ENCODE results near the gene CXorf66. TPM values are rescaled to one million over a fixed set of nuclear protein-coding genes. Genes with fewer than 3 reads are reported as not detected.

CXorf66 gene
- total RNA-seq, 1 donor from 2014 or later: not detected

GRCh38 chrX:139972629-139973624, 7.6 kb upstream of the CXorf66 start:
- Histone ChIP-seq H3K36me3 (no peaks in the 10 kb centered on the region), H3F3A (ENCODE audit: low read depth) (no peaks in the 10 kb centered on the region), H3K27ac (no peak overlapping the region), H2AFZ (replicated peaks) (no peak overlapping the region), H4K20me1 (ENCODE audit: low read depth) (no peaks in the 10 kb centered on the region), H3K4me2 (no peak overlapping the region), H3K27me3 (peaks cover 15% of the 10 kb centered on the region), H3K79me2 (ENCODE audit: low read depth) (no peaks in the 10 kb centered on the region), H3K4me3 (no peak overlapping the region), H3K9me3 (ENCODE audit: low read depth) (no peaks in the 10 kb centered on the region), H3K9ac (no peak overlapping the region), H3K4me1 (no peaks in the 10 kb centered on the region)
- H3K27me3 Mint-ChIP-seq (ENCODE audit: insufficient read depth, low read depth): peaks cover 8% of the 10 kb centered on the region
- no peak for TF ChIP-seq EZH2 (IDR thresholded peaks at IDR 0.05)
- TF ChIP-seq EZH2phosphoT487 (IDR thresholded peaks at IDR 0.05): no peak
- no peak for TF ChIP-seq CTCF (IDR thresholded peaks at IDR 0.05)
- no peaks in the 10 kb centered on the region for H3K4me1 Mint-ChIP-seq
- H3K36me3 Mint-ChIP-seq: no peaks in the 10 kb centered on the region
- H3K9me3 Mint-ChIP-seq: no peaks in the 10 kb centered on the region
- DNase-seq (ENCODE audit: low spot score): no peak
- H3K27ac Mint-ChIP-seq: no peak overlapping the region
- no peak overlapping the region for H3K4me3 Mint-ChIP-seq

- Mint-ChIP-seq H3K9me3 (no peaks in the 10 kb centered on the region), H3K27me3 (ENCODE audit: insufficient read depth, low read depth) (peaks cover 8% of the 10 kb centered on the region), H3K4me3 (no peak overlapping the region), H3K27ac (no peak overlapping the region), H3K36me3 (no peaks in the 10 kb centered on the region), H3K4me1 (no peaks in the 10 kb centered on the region)
- Histone ChIP-seq H3K27me3 (peaks cover 15% of the 10 kb centered on the region), H4K20me1 (ENCODE audit: low read depth) (no peaks in the 10 kb centered on the region), H3K4me3 (no peak overlapping the region), H3K9ac (no peak overlapping the region), H3F3A (ENCODE audit: low read depth) (no peaks in the 10 kb centered on the region), H3K36me3 (no peaks in the 10 kb centered on the region), H3K4me1 (no peaks in the 10 kb centered on the region), H3K4me2 (no peak overlapping the region), H3K9me3 (ENCODE audit: low read depth) (no peaks in the 10 kb centered on the region), H3K27ac (no peak overlapping the region), H3K79me2 (ENCODE audit: low read depth) (no peaks in the 10 kb centered on the region), H2AFZ (replicated peaks) (no peak overlapping the region)
- TF ChIP-seq EZH2 (IDR thresholded peaks at IDR 0.05) (no peak), EZH2phosphoT487 (IDR thresholded peaks at IDR 0.05) (no peak), CTCF (IDR thresholded peaks at IDR 0.05) (no peak)
- no peak for DNase-seq (ENCODE audit: low spot score)
These were observed 6.8 kb upstream of the CXorf66 start for GRCh38 chrX:139972113-139972512.

GRCh38 chrX:139971394-139971749, 6.1 kb upstream of the CXorf66 start:
- TF ChIP-seq EZH2 (IDR thresholded peaks at IDR 0.05) (no peak), CTCF (IDR thresholded peaks at IDR 0.05) (no peak), EZH2phosphoT487 (IDR thresholded peaks at IDR 0.05) (no peak)
- peaks cover 7% of the 10 kb centered on the region for H3K27me3 Mint-ChIP-seq (ENCODE audit: insufficient read depth, low read depth)
- H3K4me1 Mint-ChIP-seq: no peaks in the 10 kb centered on the region
- no peaks in the 10 kb centered on the region for H3K4me1 ChIP-seq
- no peaks in the 10 kb centered on the region for H3K79me2 ChIP-seq (ENCODE audit: low read depth)
- no peak overlapping the region for H3K27ac Mint-ChIP-seq
- DNase-seq (ENCODE audit: low spot score): peak; percentile 3
- H3K9me3 ChIP-seq (ENCODE audit: low read depth): no peaks in the 10 kb centered on the region
- peak overlapping the region; percentile 26 for H2AFZ ChIP-seq (replicated peaks)
- no peaks in the 10 kb centered on the region for H3K36me3 ChIP-seq
- H3K27me3 ChIP-seq: peaks cover 15% of the 10 kb centered on the region
- H3K4me3 ChIP-seq: no peak overlapping the region
- no peak overlapping the region for H3K9ac ChIP-seq
- no peaks in the 10 kb centered on the region for H3F3A ChIP-seq (ENCODE audit: low read depth)
- H4K20me1 ChIP-seq (ENCODE audit: low read depth): no peaks in the 10 kb centered on the region
- no peak overlapping the region for H3K4me3 Mint-ChIP-seq
- no peaks in the 10 kb centered on the region for H3K36me3 Mint-ChIP-seq
- no peak overlapping the region for H3K27ac ChIP-seq
- H3K9me3 Mint-ChIP-seq: no peaks in the 10 kb centered on the region
- peak overlapping the region; percentile 10 for H3K4me2 ChIP-seq

Measured in neural progenitor cell (in vitro differentiated cells).